ENCODE results near the gene CDK15.

- no peak for TF ChIP-seq GATA2 (IDR thresholded peaks at IDR 0.05; ENCODE audit: low read depth, low read length)
- TF ChIP-seq GATA3 (IDR thresholded peaks at IDR 0.05; ENCODE audit: low read depth, low read length): no peak
These were observed 25.5 kb upstream of the CDK15 start, which contains the start of gene ALS2 for GRCh38 chr2:201780674-201781493.
